ENCODE data around the gene GCAT. TPM values are rescaled to one million over a fixed set of nuclear protein-coding genes. Genes with fewer than 3 reads are reported as not detected.

GCAT gene
- total and polyA plus RNA-seq, 11 donors, result 25.2 to 83.6 (median 39.7) TPM

- 71 to 82% (median 75%) methylated on average over 13 of the region's 13 CpGs for WGBS, 4 donors
- no peak overlapping the region for H3K27ac ChIP-seq
- H3K4me1 ChIP-seq, result peaks cover 0 to 31% (median 10%) of the 10 kb centered on the region in 12 donors
- no peak for DNase-seq
- intact Hi-C loops (cut with DNase I), result no loop called here
- TF ChIP-seq POLR2A (IDR thresholded peaks at IDR 0.05), result no peak
- peak in 2 of 12 donors; percentile 11 to 12 for TF ChIP-seq CTCF (IDR thresholded peaks at IDR 0.05)
- H3K27me3 ChIP-seq, result no peaks in the 10 kb centered on the region
- no peak overlapping the region for H3K4me3 ChIP-seq
- H3K9me3 ChIP-seq, result no peaks in the 10 kb centered on the region
- H3K36me3 ChIP-seq, result no peaks in the 10 kb centered on the region
- peak in 1 of 4 donors; percentile 5 for ATAC-seq
Observed at GRCh38 chr22:37781434-37782059, 26.2 kb upstream of the GCAT start.

- H3K36me3 ChIP-seq, result no peaks in the 10 kb centered on the region
- peak in 1 of 4 donors; percentile 8 for ATAC-seq
- no peak overlapping the region for H3K27ac ChIP-seq
- H3K4me1 ChIP-seq, result peaks cover 0 to 25% (median 6%) of the 10 kb centered on the region in 12 donors
- no peak for DNase-seq
- intact Hi-C loops (cut with DNase I), result no loop called here
- WGBS, 4 donors, result 76 to 89% (median 82%) methylated on average over 15 to 18 of the region's 18 CpGs
- H3K9me3 ChIP-seq, result no peaks in the 10 kb centered on the region
- H3K27me3 ChIP-seq, result no peaks in the 10 kb centered on the region
- no peak for TF ChIP-seq POLR2A (IDR thresholded peaks at IDR 0.05)
- no peak for TF ChIP-seq CTCF (IDR thresholded peaks at IDR 0.05)
- H3K4me3 ChIP-seq, result no peak overlapping the region
Observed at GRCh38 chr22:37782340-37783168, 25.2 kb upstream of the GCAT start.

- ATAC-seq, result peak in 2 of 4 donors; percentile 7 to 19
- Histone ChIP-seq H3K27ac (no peak overlapping the region), H3K27me3 (no peaks in the 10 kb centered on the region), H3K9me3 (no peaks in the 10 kb centered on the region), H3K36me3 (no peaks in the 10 kb centered on the region), H3K4me3 (no peak overlapping the region), H3K4me1 (peaks cover 0 to 25% (median 6%) of the 10 kb centered on the region in 12 donors)
- 65 to 73% (median 69%) methylated on average over 11 of the region's 11 CpGs for WGBS, 4 donors
- TF ChIP-seq CTCF (IDR thresholded peaks at IDR 0.05) (no peak), POLR2A (IDR thresholded peaks at IDR 0.05) (no peak)
- intact Hi-C loops (cut with DNase I), result no loop called here
- no peak for DNase-seq
Observed at GRCh38 chr22:37784829-37785495, 22.8 kb upstream of the GCAT start.

GRCh38 chr22:37790234-37790633 lies 17.5 kb upstream of the GCAT start:
- no peak for DNase-seq
- H3K4me3 ChIP-seq, result no peak overlapping the region
- ATAC-seq, result no peak
- no peaks in the 10 kb centered on the region for H3K9me3 ChIP-seq
- no peaks in the 10 kb centered on the region for H3K27me3 ChIP-seq
- no peaks in the 10 kb centered on the region for H3K36me3 ChIP-seq
- no peaks in the 10 kb centered on the region for H3K4me1 ChIP-seq
- no peak for TF ChIP-seq CTCF (IDR thresholded peaks at IDR 0.05)
- no peak overlapping the region for H3K27ac ChIP-seq
- WGBS, 4 donors, result 60 to 100% (median 71%) methylated on average over 1 to 2 of the region's 2 CpGs
- intact Hi-C loops (cut with DNase I), result loop anchor here in 9 of 10 donors (2.0 to 10.0 kb wide), 7 partner anchors 95 to 168 kb away; partner anchors contain the start of genes NOL12 (in 2 of the 9) and TRIOBP (in 2 of the 9)
